Measurements from ENCODE around the gene INPP5A.

- no peak for TF ChIP-seq CTCF (IDR thresholded peaks at IDR 0.05; ENCODE audit: poor library complexity)
- TF ChIP-seq EZH2phosphoT487 (IDR thresholded peaks at IDR 0.05; ENCODE audit: low read depth, severe bottlenecking, unreplicated experiment), result no peak
Measured at GRCh38 chr10:132651511-132652029, 114.0 kb downstream of the INPP5A start.
